DND-41 (cell line): ENCODE results near the gene ZNF184.

Source experiments
- EZH2 ChIP-seq: IDR thresholded peaks from 3 replicates; pipeline ENCODE4 v1.6.1; 2012; ENCODE audit warnings: borderline replicate concordance, low read depth, mild to moderate bottlenecking, moderate library complexity, low read length, inconsistent platforms; ENCODE audit not compliant: severe bottlenecking
- TF ChIP-seq, protein P1 (sequence below): IDR thresholded peaks from 2 replicates; pipeline ENCODE4 v1.5.1; 2012; ENCODE audit warnings: borderline replicate concordance, low read length, moderate library complexity, mild to moderate bottlenecking; ENCODE audit not compliant: poor library complexity, severe bottlenecking; ENCODE audit errors: extremely low read depth

DNA sequence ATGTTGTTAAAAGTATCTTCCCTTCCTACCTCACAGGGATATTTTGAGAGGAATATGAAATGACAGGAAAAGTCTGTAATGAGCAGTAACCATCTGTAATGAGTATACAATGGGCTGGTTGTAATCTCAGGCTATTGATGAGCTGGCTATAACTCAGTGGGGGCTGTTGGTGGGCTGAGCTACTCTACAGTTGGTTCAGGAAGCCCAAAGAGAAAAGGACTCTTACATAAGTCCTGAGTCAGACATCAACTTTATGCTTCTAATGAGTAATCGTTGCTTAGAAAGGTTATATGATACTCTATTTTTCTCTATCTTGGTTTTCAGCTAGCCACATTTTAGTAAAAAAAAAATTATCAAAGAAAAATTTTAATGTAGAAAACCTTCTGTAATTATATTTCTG lies 57.9 kb downstream of the ZNF184 start:
- TF ChIP-seq, protein P1, sequence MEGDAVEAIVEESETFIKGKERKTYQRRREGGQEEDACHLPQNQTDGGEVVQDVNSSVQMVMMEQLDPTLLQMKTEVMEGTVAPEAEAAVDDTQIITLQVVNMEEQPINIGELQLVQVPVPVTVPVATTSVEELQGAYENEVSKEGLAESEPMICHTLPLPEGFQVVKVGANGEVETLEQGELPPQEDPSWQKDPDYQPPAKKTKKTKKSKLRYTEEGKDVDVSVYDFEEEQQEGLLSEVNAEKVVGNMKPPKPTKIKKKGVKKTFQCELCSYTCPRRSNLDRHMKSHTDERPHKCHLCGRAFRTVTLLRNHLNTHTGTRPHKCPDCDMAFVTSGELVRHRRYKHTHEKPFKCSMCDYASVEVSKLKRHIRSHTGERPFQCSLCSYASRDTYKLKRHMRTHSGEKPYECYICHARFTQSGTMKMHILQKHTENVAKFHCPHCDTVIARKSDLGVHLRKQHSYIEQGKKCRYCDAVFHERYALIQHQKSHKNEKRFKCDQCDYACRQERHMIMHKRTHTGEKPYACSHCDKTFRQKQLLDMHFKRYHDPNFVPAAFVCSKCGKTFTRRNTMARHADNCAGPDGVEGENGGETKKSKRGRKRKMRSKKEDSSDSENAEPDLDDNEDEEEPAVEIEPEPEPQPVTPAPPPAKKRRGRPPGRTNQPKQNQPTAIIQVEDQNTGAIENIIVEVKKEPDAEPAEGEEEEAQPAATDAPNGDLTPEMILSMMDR, result no peak
- no peak for TF ChIP-seq EZH2
